K562 (cell line): ENCODE data around the gene RBM17. TPM values are rescaled to one million over a fixed set of nuclear protein-coding genes. Genes with fewer than 3 reads are reported as not detected.
A peak's percentile ranks its signal among the peaks of the same experiment; 100 is the strongest.

ENCODE experiments used
- ARID2 ChIP-seq: fragments of 450-650 bp; IDR thresholded peaks from 2 replicates; pipeline ENCODE4 v1.6.1; 2017; ENCODE audit warnings: antibody characterized with exemption, mild to moderate bottlenecking
- ATF4 ChIP-seq: fragments of 450-650 bp; formaldehyde crosslinking; IDR thresholded peaks from 2 replicates; pipeline ENCODE4 v1.4.0; 2022; ENCODE audit warnings: mild to moderate bottlenecking, moderate library complexity
- MEIS2 ChIP-seq: fragments of 450-650 bp; IDR thresholded peaks from 2 replicates; pipeline ENCODE4 v1.6.1; 2014; ENCODE audit warnings: mild to moderate bottlenecking; ENCODE audit not compliant: partially characterized antibody
- MNT ChIP-seq, 2 experiments: fragments of 450-650 bp; conservative IDR thresholded peaks; 2 replicates each; pipeline ENCODE4 v1.6.1; 2017; ENCODE audit warnings: mild to moderate bottlenecking in 2 of 2, moderate library complexity in 2 of 2
- PBX2 ChIP-seq, 2 experiments: IDR thresholded peaks in 1 of 2; conservative IDR thresholded peaks in 1 of 2; 2 replicates each; pipeline ENCODE4 v1.6.1; 2016; ENCODE audit warnings: low read depth in 2 of 2, mild to moderate bottlenecking in 1 of 2, missing compliant biosample characterization in 1 of 2, missing genetic modification characterization in 1 of 2, moderate library complexity in 1 of 2
- TARDBP ChIP-seq: fragments of 450-650 bp; IDR thresholded peaks from 2 replicates; pipeline ENCODE4 v1.6.1; 2016
- TEAD1 ChIP-seq, 2 experiments: fragments of 450-650 bp in 1 of 2; sonication (generic) in 1 of 2; formaldehyde crosslinking; IDR thresholded peaks; 2 replicates each; pipeline versions ENCODE4 v1.4.0 to v1.8.0; 2020 to 2022; ENCODE audit warnings: mild to moderate bottlenecking in 2 of 2, missing genetic modification reagents in 1 of 2
- ZBTB33 ChIP-seq: sonication (generic); formaldehyde crosslinking; IDR thresholded peaks from 2 replicates; pipeline ENCODE4 v1.8.1; 2023; ENCODE audit warnings: mild to moderate bottlenecking, missing genetic modification reagents
- ZNF282 ChIP-seq: sonication (generic); formaldehyde crosslinking; IDR thresholded peaks from 2 replicates; pipeline ENCODE4 v1.8.1; 2023; ENCODE audit warnings: missing genetic modification reagents
- polyA plus RNA-seq, 8 experiments: library from polyadenylated mRNA; depleted of rRNA in 4 of 8; stranded (reverse) in 5 of 8; unstranded in 3 of 8; fragments of >200 nt; fragmentation: Nextera tagmentation in 2 of 8; fragmentation: Illumina TruSeq in 1 of 8; extraction: Ambion mirVana in 2 of 8; extraction: Trizol in 1 of 8; gene quantifications; 2 replicates each; pipeline versions ENCODE4 v1.2.1 to v1.2.3, GENCODE V29; 2011 to 2014; ENCODE audit warnings: inconsistent platforms in 1 of 8, missing spikeins in 1 of 8
- total RNA-seq, 7 experiments: library from RNA; depleted of rRNA in 6 of 7; stranded (reverse); fragments of >200 nt in 6 of 7; fragmentation: Illumina TruSeq in 2 of 7; extraction: Trizol in 2 of 7; gene quantifications; 2 replicates each; pipeline versions ENCODE4 v1.2.1 to v1.2.3, GENCODE V29; 2011 to 2021; ENCODE audit warnings: low replicate concordance in 1 of 7

RBM17 gene
- total and polyA plus RNA-seq, 9 of the 15 experiments (the other 6 are each of a cell fraction or from before 2014, with no cell fraction given): 23.6 to 217 (median 124) TPM

- TF ChIP-seq PBX2 (CRISPR knock-in tag; IDR thresholded peaks at IDR 0.05; ENCODE audit: low read depth) (no peak), PBX2 (tag; conservative IDR thresholded peaks at IDR 0.05; ENCODE audit: low read depth) (no peak), ZBTB33 (CRISPR knock-in tag) (no peak), TEAD1 (CRISPR knock-in tag; IDR thresholded peaks at IDR 0.05) (no peak), ARID2 (no peak), ATF4 (no peak), MNT (conservative IDR thresholded peaks at IDR 0.05) (no peak), MEIS2 (peak; percentile 62), ZNF282 (CRISPR knock-in tag) (no peak), TARDBP (no peak)
Measured at GRCh38 chr10:6148908-6149307, 60.1 kb downstream of the RBM17 start (continued).
